HFF-Myc (cell line): Measurements from ENCODE around the gene HERC6.
"Not testable (repeated sequence)": the region's sequence is repeated elsewhere in the genome, so short reads cannot be mapped to it uniquely, and the experiment has no call there.

Experiments
- DNase-seq: peaks from one replicate; pipeline ENCODE4 v3.0.0-alpha.2; 2011; ENCODE audit warnings: low read depth; ENCODE audit errors: extremely low read depth
- H3K4me3 ChIP-seq: replicated peaks from 2 replicates; pipeline ENCODE4 v1.5.1; 2011; ENCODE audit warnings: low read depth, mild to moderate bottlenecking, control low read depth, low read length
- TF ChIP-seq, protein P1 (sequence below): IDR thresholded peaks from 2 replicates; pipeline ENCODE4 v1.5.1; 2012; ENCODE audit warnings: mild to moderate bottlenecking, low read depth, low read length, control low read depth; ENCODE audit errors: missing control alignments

Gene HERC6

DNA sequence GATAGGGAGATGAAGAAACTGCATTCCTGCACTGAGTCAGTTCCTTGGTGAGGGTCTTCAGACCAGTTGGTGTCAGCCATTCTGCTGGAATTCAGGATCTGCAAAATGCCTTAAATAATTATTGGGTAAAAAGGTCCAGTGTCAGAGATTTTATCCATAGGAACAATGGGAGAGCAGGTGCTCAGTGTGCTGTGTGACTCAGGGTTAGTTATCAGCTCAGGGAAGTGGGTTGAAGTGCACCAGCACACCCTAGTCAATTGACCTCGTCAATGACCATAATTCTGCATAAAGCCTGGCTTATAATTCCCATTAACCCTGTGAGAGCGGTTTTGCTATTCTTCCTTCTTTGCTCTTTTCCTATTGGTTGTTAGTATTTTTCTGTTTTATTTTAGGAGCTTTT is 37.3 kb downstream of the HERC6 start:
- TF ChIP-seq, protein P1, sequence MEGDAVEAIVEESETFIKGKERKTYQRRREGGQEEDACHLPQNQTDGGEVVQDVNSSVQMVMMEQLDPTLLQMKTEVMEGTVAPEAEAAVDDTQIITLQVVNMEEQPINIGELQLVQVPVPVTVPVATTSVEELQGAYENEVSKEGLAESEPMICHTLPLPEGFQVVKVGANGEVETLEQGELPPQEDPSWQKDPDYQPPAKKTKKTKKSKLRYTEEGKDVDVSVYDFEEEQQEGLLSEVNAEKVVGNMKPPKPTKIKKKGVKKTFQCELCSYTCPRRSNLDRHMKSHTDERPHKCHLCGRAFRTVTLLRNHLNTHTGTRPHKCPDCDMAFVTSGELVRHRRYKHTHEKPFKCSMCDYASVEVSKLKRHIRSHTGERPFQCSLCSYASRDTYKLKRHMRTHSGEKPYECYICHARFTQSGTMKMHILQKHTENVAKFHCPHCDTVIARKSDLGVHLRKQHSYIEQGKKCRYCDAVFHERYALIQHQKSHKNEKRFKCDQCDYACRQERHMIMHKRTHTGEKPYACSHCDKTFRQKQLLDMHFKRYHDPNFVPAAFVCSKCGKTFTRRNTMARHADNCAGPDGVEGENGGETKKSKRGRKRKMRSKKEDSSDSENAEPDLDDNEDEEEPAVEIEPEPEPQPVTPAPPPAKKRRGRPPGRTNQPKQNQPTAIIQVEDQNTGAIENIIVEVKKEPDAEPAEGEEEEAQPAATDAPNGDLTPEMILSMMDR: no peak
- no peak overlapping the region for H3K4me3 ChIP-seq
- no peak for DNase-seq

DNA sequence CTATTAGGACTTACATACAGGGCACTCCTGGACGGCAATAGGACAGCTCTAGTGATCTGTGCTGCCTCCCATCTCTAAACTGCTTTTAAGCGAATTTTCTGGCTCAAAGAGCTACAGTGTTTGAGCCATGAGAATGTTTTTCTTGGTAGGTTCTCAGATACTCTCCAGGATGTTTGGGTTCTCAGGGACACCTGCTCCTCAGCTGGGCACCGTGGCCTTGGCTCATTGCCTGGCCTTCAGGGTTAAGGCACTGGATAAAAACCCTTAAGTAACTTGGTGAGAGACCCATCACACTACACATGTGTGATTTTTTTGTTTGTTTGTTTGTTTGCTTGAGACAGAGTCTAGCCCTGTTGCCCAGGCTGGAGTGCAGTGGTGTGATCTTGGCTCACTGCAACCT is 39.8 kb downstream of the HERC6 start:
- H3K4me3 ChIP-seq: no peak overlapping the region
- TF ChIP-seq, protein P1: no peak
- DNase-seq: no peak

DNA sequence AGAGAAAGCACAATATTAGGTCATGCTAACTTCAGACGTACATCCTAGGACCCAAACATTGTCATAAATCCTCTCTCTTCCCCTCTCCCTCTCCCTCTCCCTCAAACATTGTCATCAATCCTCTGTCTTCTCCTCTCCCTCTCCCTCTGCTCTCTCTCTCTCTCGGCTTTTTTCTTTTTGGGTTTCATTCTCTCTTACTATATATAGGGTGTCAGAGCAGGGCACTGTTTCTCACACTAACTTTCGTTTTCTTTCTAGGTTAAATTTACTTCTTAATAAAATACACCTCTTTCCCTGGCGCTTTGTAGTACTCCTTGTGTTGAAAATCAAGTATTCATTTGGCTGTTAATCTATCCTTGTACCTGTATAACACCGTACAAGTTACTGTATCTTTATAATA is 41.2 kb downstream of the HERC6 start:
- no peak overlapping the region for H3K4me3 ChIP-seq
- TF ChIP-seq, protein P1: no peak
- DNase-seq: no peak

DNA sequence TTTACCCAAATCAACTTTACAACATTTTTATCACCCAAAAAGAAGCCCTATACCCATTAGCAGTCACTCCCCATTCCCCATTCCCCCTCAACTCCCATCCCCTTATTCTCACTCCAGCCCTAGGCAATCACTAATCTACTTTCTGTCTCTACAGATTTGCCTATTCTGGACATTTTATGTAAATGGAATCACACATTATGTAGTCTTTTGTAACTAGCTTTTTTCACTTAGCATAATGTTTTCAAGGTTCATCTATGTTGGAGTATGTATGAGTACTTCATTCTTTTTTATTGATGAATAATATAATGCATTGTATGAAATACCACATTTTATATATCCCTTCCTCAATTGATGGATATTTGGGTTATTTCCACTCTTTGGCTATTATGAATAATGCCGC is 42.2 kb downstream of the HERC6 start:
- no peak overlapping the region for H3K4me3 ChIP-seq
- DNase-seq: no peak
- TF ChIP-seq, protein P1: no peak

DNA sequence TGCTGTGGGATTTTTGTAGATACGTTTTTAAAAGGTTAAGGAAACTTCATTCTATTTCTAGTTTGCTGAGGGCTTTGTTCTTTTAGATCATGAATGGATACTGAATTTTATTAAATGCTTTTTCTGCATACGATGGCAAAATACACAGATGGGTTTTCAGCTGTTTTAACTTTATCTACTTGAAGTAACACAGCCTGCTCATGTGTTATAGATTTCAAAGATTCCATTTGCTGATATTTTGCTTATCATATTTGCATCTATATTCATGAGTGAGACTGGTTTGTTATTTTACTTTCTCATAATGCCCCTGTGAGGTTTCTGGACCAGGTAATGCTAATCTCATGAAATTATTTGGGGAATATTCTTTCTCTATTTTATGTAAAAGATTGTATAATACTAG is 43.8 kb downstream of the HERC6 start:
- H3K4me3 ChIP-seq: no peak overlapping the region
- no peak for DNase-seq
- TF ChIP-seq, protein P1: no peak

DNA sequence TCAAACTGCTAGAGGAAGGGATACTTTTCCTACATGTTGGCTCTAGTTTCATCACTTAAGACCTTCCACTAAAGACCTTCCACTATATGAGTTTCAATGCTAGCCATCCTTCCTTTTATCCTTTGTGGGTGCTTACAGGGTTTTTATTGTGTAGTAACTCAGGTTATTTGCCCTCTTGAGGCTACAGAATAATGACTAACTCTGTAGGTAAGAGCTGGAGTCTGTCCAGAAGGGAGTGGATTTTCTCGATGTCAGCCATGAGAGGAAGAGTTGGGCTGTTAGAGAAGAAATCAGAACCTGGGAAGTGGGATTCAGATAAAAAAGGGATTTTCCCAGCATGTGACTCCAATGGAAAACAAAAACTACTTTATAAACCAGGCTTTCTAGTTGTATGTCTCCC is 50.7 kb downstream of the HERC6 start:
- H3K4me3 ChIP-seq: no peak overlapping the region
- no peak for DNase-seq
- TF ChIP-seq, protein P1: no peak

DNA sequence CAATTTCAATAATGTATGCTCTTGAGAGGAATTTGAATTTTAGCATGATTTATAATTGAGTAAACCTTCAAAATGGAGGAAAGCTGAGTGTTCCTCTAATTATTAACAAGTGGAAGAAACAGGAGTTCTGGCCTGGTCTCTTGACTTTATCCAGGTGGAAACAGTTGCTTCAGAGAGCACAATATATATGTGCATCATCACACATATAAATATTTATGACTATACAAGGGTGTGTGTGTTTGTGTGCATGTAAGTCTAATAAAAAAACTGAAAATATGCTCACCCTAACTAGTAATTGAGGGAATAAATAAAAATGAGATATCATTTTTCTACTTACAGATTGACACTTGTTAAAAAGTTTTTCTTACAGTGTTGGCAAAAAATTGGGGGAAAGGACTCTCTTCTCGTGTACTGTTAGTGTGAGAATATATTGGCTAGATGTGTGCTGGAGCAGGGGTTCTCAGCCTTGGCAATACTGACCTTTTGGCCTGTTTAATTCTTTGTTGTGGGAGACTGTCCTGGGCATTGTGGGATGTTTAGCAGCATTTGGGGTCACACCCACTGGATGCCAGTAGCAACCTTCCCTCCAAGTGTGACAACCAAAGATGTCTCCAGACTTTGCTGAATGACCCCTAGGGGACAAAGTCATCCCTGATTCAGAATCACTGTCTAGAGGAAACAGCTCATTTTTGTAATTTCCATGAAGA is 57.5 kb downstream of the HERC6 start:
- TF ChIP-seq, protein P1: no peak
- no peak overlapping the region for H3K4me3 ChIP-seq
- no peak for DNase-seq

DNA sequence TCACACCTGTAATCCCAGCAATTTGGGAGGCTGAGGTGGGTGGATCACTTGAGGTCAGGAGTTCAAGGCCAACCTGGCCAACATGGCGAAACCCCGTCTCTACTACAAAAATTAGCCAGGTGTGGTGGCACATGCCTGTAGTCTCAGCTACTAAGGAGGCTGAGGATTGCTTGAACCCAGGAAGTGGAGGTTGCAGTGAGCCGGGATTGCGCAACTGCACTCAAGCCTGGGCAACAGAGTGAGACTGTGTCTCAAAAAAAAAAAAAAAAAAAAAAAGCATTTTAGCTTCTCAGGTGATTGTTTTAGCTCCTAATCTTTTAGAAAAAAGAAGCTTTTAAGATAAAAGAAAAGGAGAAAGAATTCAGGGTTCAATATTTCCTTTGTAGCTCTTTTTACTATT is 59.2 kb downstream of the HERC6 start:
- DNase-seq, H3K4me3 ChIP-seq: not testable (repeated sequence)
